Stomach (tissue), 9 donors: ENCODE measurements around the gene USP32. TPM values are rescaled to one million over a fixed set of nuclear protein-coding genes. Genes with fewer than 3 reads are reported as not detected.
"Not testable (repeated sequence)": the region's sequence is repeated elsewhere in the genome, so short reads cannot be mapped to it uniquely, and the experiment has no call there.

ENCODE experiments used
- DNase-seq, 2 donors: peaks; one replicate each; pipeline versions ENCODE4 v3.0.0 to v3.0.0-alpha.2; 2013 to 2019
- H3K27ac ChIP-seq, 5 donors: fragments of 200-600 bp in 4 of 5; sonication (generic) in 4 of 5; one replicate each; pipeline ENCODE4 v1.5.1; 2013 to 2019; ENCODE audit warnings: mild to moderate bottlenecking in 1 of 5, moderate library complexity in 1 of 5
- H3K27me3 ChIP-seq, 3 donors: fragments of 200-600 bp; sonication (generic); one replicate each; pipeline ENCODE4 v1.5.1; 2017 to 2019; ENCODE audit warnings: mixed run types in 1 of 3
- H3K36me3 ChIP-seq, 4 donors: fragments of 200-600 bp; sonication (generic); 1 replicate in 3 of 4; 2 replicates in 1 of 4; pipeline ENCODE4 v1.5.1; 2016 to 2019
- H3K4me1 ChIP-seq, 4 donors: fragments of 200-600 bp; sonication (generic); one replicate each; pipeline ENCODE4 v1.5.1; 2016 to 2019
- H3K4me3 ChIP-seq, 4 donors: fragments of 200-600 bp; sonication (generic) in 3 of 4; one replicate each; pipeline ENCODE4 v1.5.1; 2016 to 2019; ENCODE audit warnings: mild to moderate bottlenecking in 1 of 4
- H3K9me3 ChIP-seq, 4 donors: fragments of 200-600 bp; sonication (generic); one replicate each; pipeline ENCODE4 v1.5.1; 2016 to 2019
- CTCF ChIP-seq, 7 experiments: fragments of 450-650 bp in 4 of 7; fragments of 200-600 bp in 3 of 7; sonication (generic) in 3 of 7; IDR thresholded peaks; one replicate each; pipeline ENCODE4 v1.5.1; 2016 to 2019; ENCODE audit warnings: antibody characterized with exemption in 7 of 7, control low read depth in 2 of 7, mild to moderate bottlenecking in 1 of 7
- EP300 ChIP-seq: sonication (generic); formaldehyde crosslinking; IDR thresholded peaks from one replicate; pipeline ENCODE4 v1.6.1; 2017; ENCODE audit warnings: antibody characterized with exemption
- POLR2A ChIP-seq, 4 donors: fragments of 450-650 bp; IDR thresholded peaks; one replicate each; pipeline ENCODE4 v1.6.1; 2016; ENCODE audit warnings: antibody characterized with exemption in 4 of 4, control low read depth in 2 of 4, mild to moderate bottlenecking in 1 of 4, moderate library complexity in 1 of 4
- POLR2AphosphoS5 ChIP-seq, 3 donors: sonication (generic); formaldehyde crosslinking; IDR thresholded peaks; one replicate each; pipeline ENCODE4 v1.6.1; 2016; ENCODE audit warnings: antibody characterized with exemption in 3 of 3
- WGBS, 5 donors: extraction: QIAGEN DNeasy Blood & Tissue Kit in 3 of 5; methylation state at CpG; one replicate each; pipeline versions ENCODE4 v1.1.5 to v1.1.7; 2013 to 2018; 5-methylcytosine and 5-hydroxymethylcytosine counted together
- intact Hi-C: fragments of 100-400 bp; cut with DNase I; formaldehyde crosslinking; loops from one replicate; pipeline ENCODE4 v1.15.1; 2023; ENCODE audit warnings: low total_unique reads
- polyA plus RNA-seq, 3 donors: library from polyadenylated mRNA; stranded (reverse); fragments of 200-250 nt; gene quantifications; one replicate each; pipeline ENCODE4 v1.2.3, GENCODE V29; 2013
- total RNA-seq, 5 donors: library from RNA; depleted of rRNA; stranded (reverse); fragments of >200 nt; gene quantifications; one replicate each; pipeline versions ENCODE4 v1.1.0 to v1.2.3, GENCODE V29; 2014 to 2016
- donor health status: healthy with polysubstance abuse.
- donor health status: Bipolar disorder and iron deficiency.
- donor health status: healthy.

The USP32 gene
- total and polyA plus RNA-seq, 8 donors: 7.5 to 70.9 (median 16.0) TPM

- H3K27me3 ChIP-seq: no peaks in the 10 kb centered on the region
- intact Hi-C loops: no loop called here
- no peak for TF ChIP-seq POLR2A (IDR thresholded peaks at IDR 0.05)
- TF ChIP-seq CTCF (IDR thresholded peaks at IDR 0.05): peak in 3 of 7 experiments; percentile 16 to 39 (median 19)
- no peak for TF ChIP-seq EP300
- H3K9me3 ChIP-seq: no peaks in the 10 kb centered on the region
- H3K4me1 ChIP-seq: no peaks in the 10 kb centered on the region
- H3K36me3 ChIP-seq: peaks cover 0 to 33% (median 21%) of the 10 kb centered on the region in 4 donors
- H3K27ac ChIP-seq: no peak overlapping the region
- WGBS, 5 donors: 91 to 94% (median 93%) methylated on average over 4 of the region's 4 CpGs
- H3K4me3 ChIP-seq: no peak overlapping the region
- peak in 1 of 2 donors; percentile 41 for DNase-seq
Observed at GRCh38 chr17:60231234-60231633, 160.7 kb downstream of the USP32 start.

- H3K27me3 ChIP-seq: no peaks in the 10 kb centered on the region
- intact Hi-C loops: no loop called here
- no peak overlapping the region for H3K27ac ChIP-seq
- no peak for DNase-seq
- 88 to 97% (median 94%) methylated on average over 3 of the region's 3 CpGs for WGBS, 5 donors
- H3K36me3 ChIP-seq: peaks cover 6 to 33% (median 21%) of the 10 kb centered on the region in 4 donors
- no peak overlapping the region for H3K4me3 ChIP-seq
- no peaks in the 10 kb centered on the region for H3K4me1 ChIP-seq
- TF ChIP-seq POLR2AphosphoS5 (IDR thresholded peaks at IDR 0.05) (no peak), CTCF (IDR thresholded peaks at IDR 0.05) (no peak), POLR2A (IDR thresholded peaks at IDR 0.05) (no peak), EP300 (no peak)
- H3K9me3 ChIP-seq: no peaks in the 10 kb centered on the region
Observed at GRCh38 chr17:60230358-60230757, 161.6 kb downstream of the USP32 start.

GRCh38 chr17:60229188-60229802, 162.6 kb downstream of the USP32 start:
- Histone ChIP-seq H3K27me3 (no peaks in the 10 kb centered on the region), H3K9me3 (no peaks in the 10 kb centered on the region), H3K4me1 (no peaks in the 10 kb centered on the region), H3K27ac (no peak overlapping the region), H3K4me3 (no peak overlapping the region), H3K36me3 (peaks cover 16 to 35% (median 21%) of the 10 kb centered on the region in 4 donors)
- WGBS, 5 donors: 88 to 96% (median 92%) methylated on average over 3 of the region's 3 CpGs
- no peak for TF ChIP-seq CTCF (IDR thresholded peaks at IDR 0.05)
- no peak for TF ChIP-seq POLR2A (IDR thresholded peaks at IDR 0.05)
- TF ChIP-seq EP300: no peak
- no peak for TF ChIP-seq POLR2AphosphoS5 (IDR thresholded peaks at IDR 0.05)
- no peak for DNase-seq
- intact Hi-C loops: no loop called here

- H3K36me3 ChIP-seq: peaks cover 23 to 40% (median 39%) of the 10 kb centered on the region in 4 donors
- intact Hi-C loops, H3K27ac ChIP-seq, H3K27me3 ChIP-seq, H3K4me3 ChIP-seq, H3K9me3 ChIP-seq, H3K4me1 ChIP-seq, DNase-seq: not testable (repeated sequence)
- 95 to 98% (median 97%) methylated on average over 8 of the region's 8 CpGs for WGBS, 5 donors
Observed at GRCh38 chr17:60227276-60227675, 164.7 kb downstream of the USP32 start.

- H3K9me3 ChIP-seq: no peaks in the 10 kb centered on the region
- H3K4me3 ChIP-seq: no peak overlapping the region
- no peaks in the 10 kb centered on the region for H3K4me1 ChIP-seq
- H3K27ac ChIP-seq: no peak overlapping the region
- intact Hi-C loops: no loop called here
- H3K27me3 ChIP-seq: no peaks in the 10 kb centered on the region
- whole genome bisulfite sequencing, 5 donors: 77 to 97% (median 83%) methylated on average over 1 of the region's 1 CpG
- peaks cover 31 to 59% (median 54%) of the 10 kb centered on the region in 4 donors for H3K36me3 ChIP-seq
- no peak for DNase-seq
- TF ChIP-seq CTCF (IDR thresholded peaks at IDR 0.05): no peak
- no peak for TF ChIP-seq EP300
- no peak for TF ChIP-seq POLR2AphosphoS5 (IDR thresholded peaks at IDR 0.05)
- TF ChIP-seq POLR2A (IDR thresholded peaks at IDR 0.05): no peak
Observed at GRCh38 chr17:60224064-60224463, 167.9 kb downstream of the USP32 start.
